ENCODE data around the gene GPATCH1. TPM values are rescaled to one million over a fixed set of nuclear protein-coding genes. Genes with fewer than 3 reads are reported as not detected.

GPATCH1 gene
- total RNA-seq, 2 experiments from 2014 or later: 11.8 to 12.5 TPM

- CTCF ChIA-PET: interaction anchor here (1.1 to 4.2 kb wide), 7 partner anchors 8 to 130 kb away, joined by 3 to 53 read pairs (median 4); no protein-coding TSS in a partner anchor
- POLR2A ChIA-PET: interaction anchor here (0.7 to 3.0 kb wide), 6 partner anchors 14 to 345 kb away, joined by 3 to 26 read pairs (median 4); partner anchors contain the start of genes CEBPG and PEPD
These were observed 95.1 kb downstream of the GPATCH1 start for GRCh38 chr19:33175886-33176669.

- ChIA-PET POLR2A (interaction anchor here (0.6 to 3.0 kb wide), 7 partner anchors 15 to 345 kb away, joined by 3 to 26 read pairs (median 4); partner anchors contain the start of genes CEBPG and PEPD), CTCF (interaction anchor here (0.6 to 4.2 kb wide), 14 partner anchors 9 to 499 kb away, joined by 3 to 53 read pairs (median 4); no protein-coding TSS in a partner anchor)
These were observed 95.9 kb downstream of the GPATCH1 start for GRCh38 chr19:33176670-33177416.

- ChIA-PET POLR2A (interaction anchor here (0.6 to 3.0 kb wide), 6 partner anchors 14 to 344 kb away, joined by 3 to 26 read pairs (median 4); partner anchors contain the start of genes CEBPG and PEPD), CTCF (interaction anchor here (0.6 to 4.2 kb wide), 14 partner anchors 8 to 500 kb away, joined by 3 to 53 read pairs (median 4); no protein-coding TSS in a partner anchor)
These were observed 96.5 kb downstream of the GPATCH1 start for GRCh38 chr19:33177417-33177979.

Other genes starting within 250 kb of the GPATCH1 start
- gene SLC7A9, start 211.4 kb upstream of the GPATCH1 start, total RNA-seq: not detected
- gene CEP89, start 109.2 kb upstream of the GPATCH1 start, total RNA-seq: 10 to 100 TPM; 18.5 to 19.5 TPM
- 1 to 10 TPM; 7.5 to 8.3 TPM for gene FAAP24, start 108.9 kb upstream of the GPATCH1 start, total RNA-seq
- gene RHPN2, start 16.3 kb upstream of the GPATCH1 start, total RNA-seq: 1 to 10 TPM; 3.5 to 3.9 TPM
- gene WDR88, start 50.9 kb downstream of the GPATCH1 start, total RNA-seq: not detected
- gene LRP3, start 113.1 kb downstream of the GPATCH1 start, total RNA-seq: under 1 TPM; 0.17 to 0.31 TPM
- not detected for gene SLC7A10, start 144.7 kb downstream of the GPATCH1 start, total RNA-seq
- gene CEBPA, start 221.4 kb downstream of the GPATCH1 start, total RNA-seq: under 1 TPM; 0.61 to 0.80 TPM